NK-92 (cell line): ENCODE measurements around the gene CFAP73.
"Not testable (repeated sequence)": the region's sequence is repeated elsewhere in the genome, so short reads cannot be mapped to it uniquely, and the experiment has no call there.

ENCODE experiments used
- DNase-seq: peaks from one replicate; lab custom pipeline; 2025; ENCODE audit not compliant: unreplicated experiment; lab: John Stamatoyannopoulos, UW

CFAP73 gene

GRCh38 chr12:113149361-113150150 is at the start of gene CFAP73:
TSS of gene CFAP73 (plus strand) at chr12:113149724. CDS start at chr12:113149858, 134 bp downstream.
- no peak for DNase-seq

GRCh38 chr12:113099764-113100163 is 49.8 kb upstream of the CFAP73 start:
- no peak for DNase-seq

GRCh38 chr12:113101751-113102150 is 47.8 kb upstream of the CFAP73 start:
- DNase-seq: no peak

- DNase-seq: no peak
These were observed 46.7 kb upstream of the CFAP73 start for GRCh38 chr12:113102811-113103210.

GRCh38 chr12:113103756-113104450 is 45.6 kb upstream of the CFAP73 start:
- DNase-seq: no peak

- DNase-seq: no peak
These were observed 44.5 kb upstream of the CFAP73 start for GRCh38 chr12:113104953-113105510.

- DNase-seq: no peak
These were observed 43.8 kb upstream of the CFAP73 start for GRCh38 chr12:113105606-113106271.

- DNase-seq: no peak
These were observed 43.2 kb upstream of the CFAP73 start for GRCh38 chr12:113106361-113106760.

GRCh38 chr12:113108308-113108707 is 41.2 kb upstream of the CFAP73 start:
- no peak for DNase-seq

GRCh38 chr12:113109360-113109759 is 40.2 kb upstream of the CFAP73 start:
- no peak for DNase-seq

GRCh38 chr12:113109872-113110599 is 39.5 kb upstream of the CFAP73 start:
- peak; percentile 9 for DNase-seq

- no peak for DNase-seq
These were observed 38.3 kb upstream of the CFAP73 start for GRCh38 chr12:113111247-113111646.

GRCh38 chr12:113112043-113112899 is 37.3 kb upstream of the CFAP73 start:
- DNase-seq: no peak

GRCh38 chr12:113113397-113113796 is 36.1 kb upstream of the CFAP73 start:
- no peak for DNase-seq

GRCh38 chr12:113114447-113115178 is 34.9 kb upstream of the CFAP73 start:
- DNase-seq: no peak

- no peak for DNase-seq
These were observed 33.9 kb upstream of the CFAP73 start for GRCh38 chr12:113115455-113116126.

- DNase-seq: no peak
These were observed 32.6 kb upstream of the CFAP73 start for GRCh38 chr12:113116875-113117274.

GRCh38 chr12:113117684-113118083 is 31.8 kb upstream of the CFAP73 start:
- DNase-seq: not testable (repeated sequence)

- DNase-seq: no peak
These were observed 31.4 kb upstream of the CFAP73 start for GRCh38 chr12:113118142-113118541.
